AG04449 (cell line): ENCODE measurements around the gene ARHGEF40.
A peak's percentile ranks its signal among the peaks of the same experiment; 100 is the strongest.

Source experiments
- CTCF ChIA-PET: fragments of 350-600 bp; formaldehyde crosslinking; extraction: SDS; loops from one replicate; lab custom pipeline; 2021; ENCODE audit warnings: antibody characterized with exemption; lab: Yijun Ruan, JAX
- POLR2A ChIA-PET: fragments of 400-600, 350-600 bp; formaldehyde crosslinking; extraction: SDS; loops from one replicate; lab custom pipeline; 2020; ENCODE audit warnings: antibody characterized with exemption, inconsistent platforms; lab: Yijun Ruan, JAX
- DNase-seq: peaks from one replicate; pipeline ENCODE4 v3.0.0-alpha.2; 2010; ENCODE audit warnings: low read depth, low spot score
- H3K4me3 ChIP-seq: 2 replicates; pipeline ENCODE4 v1.5.1; 2011; ENCODE audit warnings: low read depth, mild to moderate bottlenecking, control low read depth, low read length
- TF ChIP-seq, protein P1 (sequence below): IDR thresholded peaks from one replicate; pipeline ENCODE4 v1.5.1; 2011; ENCODE audit warnings: mild to moderate bottlenecking, moderate library complexity, low read length, control low read depth, inconsistent platforms; ENCODE audit not compliant: insufficient read depth; ENCODE audit errors: missing control alignments

ARHGEF40 gene

DNA sequence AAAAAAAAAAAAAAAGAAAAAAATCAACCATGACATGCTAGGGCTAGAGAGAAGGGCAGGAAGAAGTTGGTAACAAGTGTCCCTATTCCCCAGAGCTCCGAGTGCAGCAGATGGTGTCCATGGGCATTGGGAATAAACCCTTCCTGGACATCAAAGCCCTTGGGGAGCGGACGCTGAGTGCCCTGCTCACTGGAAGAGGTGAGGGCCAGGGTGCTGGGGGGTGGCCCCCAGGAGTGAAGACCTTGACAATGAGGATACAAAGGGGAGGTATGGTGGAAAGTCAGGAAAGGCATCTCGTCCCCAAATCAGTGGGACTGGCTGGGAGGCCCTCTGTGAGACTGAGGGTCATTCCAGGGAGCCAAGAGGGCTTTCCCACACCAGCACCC is 16.8 kb downstream of the ARHGEF40 start:
- TF ChIP-seq, protein P1, sequence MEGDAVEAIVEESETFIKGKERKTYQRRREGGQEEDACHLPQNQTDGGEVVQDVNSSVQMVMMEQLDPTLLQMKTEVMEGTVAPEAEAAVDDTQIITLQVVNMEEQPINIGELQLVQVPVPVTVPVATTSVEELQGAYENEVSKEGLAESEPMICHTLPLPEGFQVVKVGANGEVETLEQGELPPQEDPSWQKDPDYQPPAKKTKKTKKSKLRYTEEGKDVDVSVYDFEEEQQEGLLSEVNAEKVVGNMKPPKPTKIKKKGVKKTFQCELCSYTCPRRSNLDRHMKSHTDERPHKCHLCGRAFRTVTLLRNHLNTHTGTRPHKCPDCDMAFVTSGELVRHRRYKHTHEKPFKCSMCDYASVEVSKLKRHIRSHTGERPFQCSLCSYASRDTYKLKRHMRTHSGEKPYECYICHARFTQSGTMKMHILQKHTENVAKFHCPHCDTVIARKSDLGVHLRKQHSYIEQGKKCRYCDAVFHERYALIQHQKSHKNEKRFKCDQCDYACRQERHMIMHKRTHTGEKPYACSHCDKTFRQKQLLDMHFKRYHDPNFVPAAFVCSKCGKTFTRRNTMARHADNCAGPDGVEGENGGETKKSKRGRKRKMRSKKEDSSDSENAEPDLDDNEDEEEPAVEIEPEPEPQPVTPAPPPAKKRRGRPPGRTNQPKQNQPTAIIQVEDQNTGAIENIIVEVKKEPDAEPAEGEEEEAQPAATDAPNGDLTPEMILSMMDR: no peak
- POLR2A ChIA-PET: interaction anchor here (0.6 to 3.5 kb wide), 5 partner anchors 9 to 393 kb away, joined by 3 to 42 read pairs (median 3); partner anchors contain the start of gene ARHGEF40
- CTCF ChIA-PET: interaction anchor here (1.3 to 12.7 kb wide), 9 partner anchors 11 to 71 kb away, joined by 4 to 163 read pairs (median 23); partner anchors contain the start of genes ARHGEF40, RNASE7, TMEM253 and ZNF219
- DNase-seq: no peak
- no peak overlapping the region for H3K4me3 ChIP-seq

DNA sequence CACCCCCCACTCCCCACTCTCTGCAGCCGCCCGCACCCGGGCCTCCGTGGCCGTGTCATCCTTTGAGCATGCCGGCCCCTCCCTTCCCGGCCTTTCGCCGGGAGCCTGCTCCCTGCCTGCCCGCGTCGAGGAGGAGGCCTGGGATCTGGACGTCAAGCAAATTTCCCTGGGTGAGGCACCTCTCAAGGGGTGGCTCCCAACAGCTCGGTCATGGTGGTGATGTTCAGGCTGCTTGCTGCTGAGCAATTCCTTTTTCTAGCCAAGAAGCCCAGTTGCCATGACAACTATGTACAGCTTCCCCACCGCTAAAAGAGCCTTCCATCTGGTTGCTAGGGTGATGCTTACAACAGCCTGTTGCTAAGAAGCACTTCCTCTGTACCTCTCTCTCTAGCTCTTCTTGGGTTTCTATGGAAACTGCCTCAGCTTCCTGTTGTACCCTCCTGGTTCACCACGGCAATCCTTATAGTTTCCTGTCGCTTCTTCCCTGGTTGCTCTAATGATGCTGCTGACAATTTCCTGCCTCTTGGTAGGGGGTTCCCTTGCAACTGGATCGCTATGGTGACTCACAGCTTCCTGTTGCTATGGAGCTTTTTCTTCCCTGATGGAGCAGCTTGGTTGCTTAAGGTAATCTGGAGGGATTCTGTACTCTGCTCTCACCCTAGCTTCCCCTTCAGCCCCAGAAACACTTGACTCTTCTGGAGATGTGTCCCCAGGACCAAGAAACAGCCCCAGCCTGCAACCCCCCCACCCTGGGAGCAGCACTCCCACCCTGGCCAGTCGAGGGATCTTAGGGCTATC is 17.4 kb downstream of the ARHGEF40 start:
- ChIA-PET POLR2A (interaction anchor here (0.7 to 3.5 kb wide), 5 partner anchors 8 to 73 kb away, joined by 3 to 42 read pairs (median 3); partner anchors contain the start of gene ARHGEF40), CTCF (interaction anchor here (1.3 to 12.7 kb wide), 11 partner anchors 9 to 90 kb away, joined by 4 to 163 read pairs (median 23); partner anchors contain the start of genes ARHGEF40, RNASE7, TMEM253 and ZNF219)

DNA sequence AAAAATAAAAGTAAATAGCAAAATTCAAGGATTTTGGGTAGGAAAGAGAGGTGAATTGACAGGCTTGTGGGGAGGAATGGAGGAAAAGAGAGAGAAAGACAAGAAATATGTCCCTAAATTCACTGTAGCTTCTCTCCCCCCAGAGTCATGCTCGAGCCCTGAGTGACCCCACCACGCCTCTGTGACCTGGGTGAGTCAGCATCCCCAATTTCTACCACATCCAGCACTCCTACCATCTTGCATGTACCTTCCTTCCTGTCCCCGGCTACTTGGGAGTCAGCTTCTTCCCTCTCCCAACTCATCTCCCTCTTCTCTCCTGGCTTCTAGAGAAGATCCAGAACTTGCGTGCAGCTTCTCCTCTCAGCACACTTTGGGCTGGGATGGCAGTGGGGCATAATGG is 18.6 kb downstream of the ARHGEF40 start:
- DNase-seq: no peak
- CTCF ChIA-PET: interaction anchor here (0.7 to 12.7 kb wide), 13 partner anchors 7 to 91 kb away, joined by 3 to 163 read pairs (median 18); partner anchors contain the start of genes ARHGEF40, NDRG2, RNASE7 and TMEM253
- no peak overlapping the region for H3K4me3 ChIP-seq
- POLR2A ChIA-PET: interaction anchor here (3.5 kb wide), 1 partner anchor 17 kb away, joined by 42 read pairs; the partner anchor contains the start of gene ARHGEF40
- TF ChIP-seq, protein P1: no peak

More for the DNA sequence above, 17.4 kb downstream of the ARHGEF40 start:
- TF ChIP-seq, protein P1: no peak
- DNase-seq: peak; percentile 84
- H3K4me3 ChIP-seq: no peak overlapping the region

DNA sequence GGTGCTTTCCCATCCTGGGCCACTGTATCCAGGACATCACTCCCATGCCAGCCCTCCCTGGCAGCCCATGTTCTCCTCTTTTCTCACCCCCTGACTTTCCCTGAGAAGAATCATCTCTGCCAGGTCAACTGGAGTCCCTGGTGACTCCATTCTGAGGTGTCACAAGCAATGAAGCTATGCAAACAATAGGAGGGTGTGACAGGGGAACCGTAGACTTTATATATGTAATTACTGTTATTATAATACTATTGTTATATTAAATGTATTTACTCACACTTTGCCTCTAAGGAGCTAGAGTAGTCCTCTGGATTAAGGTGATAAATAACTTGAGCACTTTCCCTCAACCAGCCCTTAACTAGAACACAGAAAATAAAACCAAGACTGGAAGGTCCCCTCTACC is 19.2 kb downstream of the ARHGEF40 start:
- ChIA-PET CTCF (interaction anchor here (1.1 to 12.7 kb wide), 14 partner anchors 8 to 116 kb away, joined by 3 to 163 read pairs (median 16); partner anchors contain the start of genes ARHGEF40, NDRG2, RNASE7 and RNASE8), POLR2A (interaction anchor here (2.0 kb wide), 1 partner anchor 18 kb away, joined by 8 read pairs; no protein-coding TSS in a partner anchor)
- H3K4me3 ChIP-seq: no peak overlapping the region
- no peak for DNase-seq
- TF ChIP-seq, protein P1: no peak

DNA sequence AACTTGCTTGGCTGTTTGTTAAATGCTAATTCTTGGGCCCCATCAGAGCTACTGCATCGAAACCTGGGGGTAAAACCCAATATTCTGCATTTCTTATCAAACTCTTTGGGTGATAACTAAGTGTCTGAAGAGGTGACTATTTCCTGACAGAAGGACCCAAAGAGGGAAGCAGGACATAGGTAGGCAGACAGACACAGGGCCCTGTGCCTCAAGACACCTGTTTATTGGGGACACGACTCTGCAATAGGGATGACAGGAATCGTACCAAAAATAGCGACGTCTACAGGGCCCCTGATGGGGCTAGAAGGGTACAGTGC is 19.7 kb downstream of the ARHGEF40 start:
- ChIA-PET CTCF (interaction anchor here (1.1 to 12.7 kb wide), 14 partner anchors 8 to 116 kb away, joined by 3 to 163 read pairs (median 16); partner anchors contain the start of genes ARHGEF40, RNASE7, RNASE8 and TMEM253), POLR2A (interaction anchor here (0.9 to 2.0 kb wide), 2 partner anchors 18 to 42 kb away, joined by 3 to 8 read pairs; no protein-coding TSS in a partner anchor)

More for the DNA sequence above, 19.7 kb downstream of the ARHGEF40 start:
- TF ChIP-seq, protein P1: no peak
- DNase-seq: no peak
- no peak overlapping the region for H3K4me3 ChIP-seq
